ENCODE data around the gene HSPB9. TPM values are rescaled to one million over a fixed set of nuclear protein-coding genes. Genes with fewer than 3 reads are reported as not detected.

Gene HSPB9
- total and polyA plus RNA-seq, 9 of the 15 experiments (the other 6 are each of a cell fraction or from before 2014, with no cell fraction given) = 0.04 to 0.16 (median 0.08) TPM; not detected in 3

DNA sequence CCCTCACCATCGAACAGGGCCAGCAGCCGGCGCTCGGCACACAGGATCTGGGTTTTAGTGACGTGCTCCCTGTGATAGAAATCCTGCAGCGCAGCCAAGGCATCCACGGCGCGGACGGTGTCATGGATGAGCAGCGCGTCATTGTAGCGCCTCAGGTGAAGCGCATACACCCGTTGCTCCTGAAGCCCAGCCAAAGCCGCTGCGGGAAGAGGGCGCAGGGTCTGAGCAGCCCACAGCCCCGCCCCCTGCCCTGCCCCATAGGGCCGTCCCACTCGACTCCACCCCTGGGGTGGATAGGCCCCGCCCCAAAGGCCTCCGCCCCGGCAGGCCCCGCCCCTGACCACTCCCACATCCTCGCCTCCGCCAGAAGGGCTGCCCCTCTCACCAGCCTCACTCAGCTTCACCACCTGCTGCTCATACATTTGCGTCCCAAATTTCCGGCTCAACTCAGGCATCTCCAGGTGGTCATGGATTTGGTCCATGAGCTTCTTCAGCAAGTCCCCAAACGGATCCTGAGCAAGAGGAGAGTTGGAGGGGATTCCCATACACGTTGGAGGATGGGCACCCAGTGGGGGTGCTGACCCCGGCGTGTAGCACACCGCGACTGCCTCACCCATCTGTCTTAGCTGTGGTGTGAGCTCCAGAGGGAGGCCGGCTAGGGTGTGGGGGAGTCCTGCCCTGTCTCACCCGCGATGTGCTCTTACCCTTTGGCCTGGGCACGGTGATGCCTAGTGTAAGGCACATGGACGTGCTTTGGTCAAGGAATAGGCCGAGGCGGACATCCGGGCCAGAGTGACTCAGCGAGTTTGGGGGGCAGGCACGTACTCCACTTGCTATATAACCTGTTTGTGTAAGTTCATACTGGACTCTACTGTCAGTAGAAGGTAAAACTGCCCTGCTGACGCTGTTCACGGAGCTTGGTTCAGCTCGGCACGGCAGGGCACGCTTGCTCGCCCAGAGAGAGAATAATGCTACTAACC, 14.7 kb upstream of the HSPB9 start (continued):
- no peak for TF ChIP-seq CAMTA2 (CRISPR knock-in tag; conservative IDR thresholded peaks at IDR 0.05)
- no peak for TF ChIP-seq SRSF7 (optimal IDR thresholded peaks at IDR 0.05; ENCODE audit: low read depth, low read length)
- TF ChIP-seq, protein P1, sequence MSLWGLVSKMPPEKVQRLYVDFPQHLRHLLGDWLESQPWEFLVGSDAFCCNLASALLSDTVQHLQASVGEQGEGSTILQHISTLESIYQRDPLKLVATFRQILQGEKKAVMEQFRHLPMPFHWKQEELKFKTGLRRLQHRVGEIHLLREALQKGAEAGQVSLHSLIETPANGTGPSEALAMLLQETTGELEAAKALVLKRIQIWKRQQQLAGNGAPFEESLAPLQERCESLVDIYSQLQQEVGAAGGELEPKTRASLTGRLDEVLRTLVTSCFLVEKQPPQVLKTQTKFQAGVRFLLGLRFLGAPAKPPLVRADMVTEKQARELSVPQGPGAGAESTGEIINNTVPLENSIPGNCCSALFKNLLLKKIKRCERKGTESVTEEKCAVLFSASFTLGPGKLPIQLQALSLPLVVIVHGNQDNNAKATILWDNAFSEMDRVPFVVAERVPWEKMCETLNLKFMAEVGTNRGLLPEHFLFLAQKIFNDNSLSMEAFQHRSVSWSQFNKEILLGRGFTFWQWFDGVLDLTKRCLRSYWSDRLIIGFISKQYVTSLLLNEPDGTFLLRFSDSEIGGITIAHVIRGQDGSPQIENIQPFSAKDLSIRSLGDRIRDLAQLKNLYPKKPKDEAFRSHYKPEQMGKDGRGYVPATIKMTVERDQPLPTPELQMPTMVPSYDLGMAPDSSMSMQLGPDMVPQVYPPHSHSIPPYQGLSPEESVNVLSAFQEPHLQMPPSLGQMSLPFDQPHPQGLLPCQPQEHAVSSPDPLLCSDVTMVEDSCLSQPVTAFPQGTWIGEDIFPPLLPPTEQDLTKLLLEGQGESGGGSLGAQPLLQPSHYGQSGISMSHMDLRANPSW (CRISPR knock-in tag; IDR thresholded peaks at IDR 0.05) = no peak
- TF ChIP-seq FOXK1 (CRISPR knock-in tag; IDR thresholded peaks at IDR 0.05; ENCODE audit: borderline replicate concordance) = no peak
- no peak for TF ChIP-seq RAD51 (IDR thresholded peaks at IDR 0.05; ENCODE audit: borderline replicate concordance, low read depth)
- TF ChIP-seq ZFPM2 (CRISPR knock-in tag; IDR thresholded peaks at IDR 0.05) = no peak
- TF ChIP-seq RFX5 (IDR thresholded peaks at IDR 0.05; ENCODE audit: low read depth, low read length) = no peak
- TF ChIP-seq, protein P2, sequence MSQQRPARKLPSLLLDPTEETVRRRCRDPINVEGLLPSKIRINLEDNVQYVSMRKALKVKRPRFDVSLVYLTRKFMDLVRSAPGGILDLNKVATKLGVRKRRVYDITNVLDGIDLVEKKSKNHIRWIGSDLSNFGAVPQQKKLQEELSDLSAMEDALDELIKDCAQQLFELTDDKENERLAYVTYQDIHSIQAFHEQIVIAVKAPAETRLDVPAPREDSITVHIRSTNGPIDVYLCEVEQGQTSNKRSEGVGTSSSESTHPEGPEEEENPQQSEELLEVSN (IDR thresholded peaks at IDR 0.05; ENCODE audit: borderline replicate concordance in 1 of 2, extremely low read depth in 1 of 2, insufficient read depth in 1 of 2, insufficient read length in 1 of 2, low read depth in 1 of 2, low read length in 1 of 2, poor library complexity in 1 of 2, severe bottlenecking in 1 of 2) = no peak
- TF ChIP-seq, protein P3, sequence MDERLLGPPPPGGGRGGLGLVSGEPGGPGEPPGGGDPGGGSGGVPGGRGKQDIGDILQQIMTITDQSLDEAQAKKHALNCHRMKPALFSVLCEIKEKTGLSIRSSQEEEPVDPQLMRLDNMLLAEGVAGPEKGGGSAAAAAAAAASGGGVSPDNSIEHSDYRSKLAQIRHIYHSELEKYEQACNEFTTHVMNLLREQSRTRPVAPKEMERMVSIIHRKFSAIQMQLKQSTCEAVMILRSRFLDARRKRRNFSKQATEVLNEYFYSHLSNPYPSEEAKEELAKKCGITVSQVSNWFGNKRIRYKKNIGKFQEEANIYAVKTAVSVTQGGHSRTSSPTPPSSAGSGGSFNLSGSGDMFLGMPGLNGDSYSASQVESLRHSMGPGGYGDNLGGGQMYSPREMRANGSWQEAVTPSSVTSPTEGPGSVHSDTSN (CRISPR knock-in tag; IDR thresholded peaks at IDR 0.05; ENCODE audit: low read depth) = no peak
- TF ChIP-seq, protein P3 (tag; conservative IDR thresholded peaks at IDR 0.05; ENCODE audit: low read depth) = no peak
- peak; percentile 51 for TF ChIP-seq ZNF316 (IDR thresholded peaks at IDR 0.05)
- TF ChIP-seq NR1H2 (CRISPR knock-in tag; IDR thresholded peaks at IDR 0.05) = no peak
- TF ChIP-seq, protein P4, sequence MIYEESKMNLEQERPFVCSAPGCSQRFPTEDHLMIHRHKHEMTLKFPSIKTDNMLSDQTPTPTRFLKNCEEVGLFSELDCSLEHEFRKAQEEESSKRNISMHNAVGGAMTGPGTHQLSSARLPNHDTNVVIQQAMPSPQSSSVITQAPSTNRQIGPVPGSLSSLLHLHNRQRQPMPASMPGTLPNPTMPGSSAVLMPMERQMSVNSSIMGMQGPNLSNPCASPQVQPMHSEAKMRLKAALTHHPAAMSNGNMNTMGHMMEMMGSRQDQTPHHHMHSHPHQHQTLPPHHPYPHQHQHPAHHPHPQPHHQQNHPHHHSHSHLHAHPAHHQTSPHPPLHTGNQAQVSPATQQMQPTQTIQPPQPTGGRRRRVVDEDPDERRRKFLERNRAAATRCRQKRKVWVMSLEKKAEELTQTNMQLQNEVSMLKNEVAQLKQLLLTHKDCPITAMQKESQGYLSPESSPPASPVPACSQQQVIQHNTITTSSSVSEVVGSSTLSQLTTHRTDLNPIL (CRISPR knock-in tag; IDR thresholded peaks at IDR 0.05) = no peak
- TF ChIP-seq ZNF274 (IDR thresholded peaks at IDR 0.05; ENCODE audit: borderline replicate concordance, low read depth, low read length) = no peak
- no peak for TF ChIP-seq KLF13 (tag; IDR thresholded peaks at IDR 0.05; ENCODE audit: borderline replicate concordance, low read depth)
- no peak for TF ChIP-seq ZNF79 (CRISPR knock-in tag; IDR thresholded peaks at IDR 0.05; ENCODE audit: low read depth)
- TF ChIP-seq ZNF551 (CRISPR knock-in tag; IDR thresholded peaks at IDR 0.05) = no peak
- no peak for TF ChIP-seq ZNF695 (CRISPR knock-in tag; IDR thresholded peaks at IDR 0.05)
- peak; percentile 71 for TF ChIP-seq SP1 (CRISPR knock-in tag; IDR thresholded peaks at IDR 0.05)
